ENCODE results near the gene CALCOCO1.

DNA sequence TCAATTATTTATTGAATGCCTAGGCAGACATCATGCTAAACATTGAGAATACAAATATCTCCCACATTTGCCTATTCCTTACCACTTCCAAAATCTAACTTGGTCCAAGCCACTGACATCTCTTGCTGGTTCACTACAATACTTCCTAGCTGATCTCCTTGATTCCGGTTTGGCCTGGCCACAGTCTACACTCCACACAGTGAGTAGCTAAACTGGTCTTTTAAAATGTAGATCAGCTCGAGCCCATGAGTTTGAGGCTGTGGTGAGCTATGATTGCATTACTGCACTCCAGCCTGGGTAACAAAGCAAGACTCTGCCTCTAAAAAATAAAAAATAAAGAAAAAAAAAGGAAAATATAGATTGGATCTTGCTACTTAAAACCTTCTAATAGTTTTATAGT lies 43.8 kb downstream of the CALCOCO1 start:
- TF ChIP-seq, protein P1, sequence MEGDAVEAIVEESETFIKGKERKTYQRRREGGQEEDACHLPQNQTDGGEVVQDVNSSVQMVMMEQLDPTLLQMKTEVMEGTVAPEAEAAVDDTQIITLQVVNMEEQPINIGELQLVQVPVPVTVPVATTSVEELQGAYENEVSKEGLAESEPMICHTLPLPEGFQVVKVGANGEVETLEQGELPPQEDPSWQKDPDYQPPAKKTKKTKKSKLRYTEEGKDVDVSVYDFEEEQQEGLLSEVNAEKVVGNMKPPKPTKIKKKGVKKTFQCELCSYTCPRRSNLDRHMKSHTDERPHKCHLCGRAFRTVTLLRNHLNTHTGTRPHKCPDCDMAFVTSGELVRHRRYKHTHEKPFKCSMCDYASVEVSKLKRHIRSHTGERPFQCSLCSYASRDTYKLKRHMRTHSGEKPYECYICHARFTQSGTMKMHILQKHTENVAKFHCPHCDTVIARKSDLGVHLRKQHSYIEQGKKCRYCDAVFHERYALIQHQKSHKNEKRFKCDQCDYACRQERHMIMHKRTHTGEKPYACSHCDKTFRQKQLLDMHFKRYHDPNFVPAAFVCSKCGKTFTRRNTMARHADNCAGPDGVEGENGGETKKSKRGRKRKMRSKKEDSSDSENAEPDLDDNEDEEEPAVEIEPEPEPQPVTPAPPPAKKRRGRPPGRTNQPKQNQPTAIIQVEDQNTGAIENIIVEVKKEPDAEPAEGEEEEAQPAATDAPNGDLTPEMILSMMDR (IDR thresholded peaks at IDR 0.05) = no peak
- no peak for TF ChIP-seq POLR2A (IDR thresholded peaks at IDR 0.05)

All from thyroid gland (tissue), 4 donors.